ENCODE results near the gene EXOC3.
A peak's percentile ranks its signal among the peaks of the same experiment; 100 is the strongest.
"Not testable (repeated sequence)": the region's sequence is repeated elsewhere in the genome, so short reads cannot be mapped to it uniquely, and the experiment has no call there.

EXOC3 gene

DNA sequence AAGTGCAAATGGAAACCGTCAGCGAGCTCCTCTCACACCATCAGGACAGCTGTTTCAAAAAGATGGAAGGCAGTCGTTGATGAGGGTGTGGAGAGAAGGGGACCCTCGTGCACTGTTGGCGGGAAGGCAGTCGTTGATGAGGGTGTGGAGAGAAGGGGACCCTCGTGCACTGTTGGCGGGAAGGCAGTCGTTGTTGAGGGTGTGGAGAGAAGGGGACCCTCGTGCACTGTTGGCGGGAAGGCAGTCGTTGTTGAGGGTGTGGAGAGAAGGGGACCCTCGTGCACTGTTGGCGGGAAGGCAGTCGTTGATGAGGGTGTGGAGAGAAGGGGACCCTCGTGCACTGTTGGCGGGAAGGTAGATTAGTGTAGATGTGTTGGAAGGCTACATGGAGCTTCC is 40.8 kb upstream of the EXOC3 start:
- not testable (repeated sequence) for H3K9me3 ChIP-seq (ENCODE audit: control insufficient read depth, insufficient read depth, low read length); H3K36me3 ChIP-seq (ENCODE audit: insufficient read depth, low read length); H3K4me1 ChIP-seq (ENCODE audit: insufficient read depth, low read length); H3K9ac ChIP-seq (ENCODE audit: low read depth, low read length)

DNA sequence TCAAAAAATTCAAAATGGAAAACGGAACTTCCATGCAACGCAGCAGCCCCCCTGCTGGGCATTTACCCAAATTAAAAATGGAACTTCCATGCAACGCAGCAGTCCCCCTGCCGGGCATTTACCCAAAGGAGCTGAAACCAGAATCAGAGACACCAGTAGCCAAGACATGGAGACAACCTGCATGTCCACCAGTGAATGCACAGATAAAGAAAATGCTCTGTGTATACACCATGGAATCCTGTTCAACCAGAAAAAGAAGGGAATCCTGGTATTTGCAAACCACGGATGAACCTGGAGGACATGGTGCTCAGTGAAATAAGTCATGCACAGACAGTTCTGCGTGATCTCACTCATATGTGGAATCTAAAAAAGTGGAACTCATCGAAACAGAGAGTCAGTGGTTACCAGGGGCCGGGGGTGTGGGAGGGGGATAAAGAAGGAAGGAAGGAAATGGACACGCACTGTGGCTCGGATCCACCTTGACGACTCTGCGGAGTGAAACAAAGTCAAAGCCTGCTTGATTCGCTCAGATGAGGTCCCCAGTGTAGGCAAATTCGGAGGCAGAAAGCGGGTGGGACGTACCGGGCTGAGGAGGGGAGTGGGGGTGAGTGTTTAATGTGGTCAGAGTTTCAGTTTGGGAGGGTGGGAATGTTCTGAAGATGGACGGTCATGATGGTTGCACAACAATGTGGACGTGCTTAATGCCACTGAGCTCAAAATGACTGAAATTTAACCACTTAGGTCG is 40.2 kb upstream of the EXOC3 start:
- Histone ChIP-seq H3K36me3 (ENCODE audit: insufficient read depth, low read length) (no peaks in the 10 kb centered on the region), H3K4me1 (ENCODE audit: insufficient read depth, low read length) (peaks cover 6% of the 10 kb centered on the region; the same call in 1 of the 2 replicates), H3K9ac (ENCODE audit: low read depth, low read length) (no peak overlapping the region), H3K9me3 (ENCODE audit: control insufficient read depth, insufficient read depth, low read length) (no peaks in the 10 kb centered on the region)

DNA sequence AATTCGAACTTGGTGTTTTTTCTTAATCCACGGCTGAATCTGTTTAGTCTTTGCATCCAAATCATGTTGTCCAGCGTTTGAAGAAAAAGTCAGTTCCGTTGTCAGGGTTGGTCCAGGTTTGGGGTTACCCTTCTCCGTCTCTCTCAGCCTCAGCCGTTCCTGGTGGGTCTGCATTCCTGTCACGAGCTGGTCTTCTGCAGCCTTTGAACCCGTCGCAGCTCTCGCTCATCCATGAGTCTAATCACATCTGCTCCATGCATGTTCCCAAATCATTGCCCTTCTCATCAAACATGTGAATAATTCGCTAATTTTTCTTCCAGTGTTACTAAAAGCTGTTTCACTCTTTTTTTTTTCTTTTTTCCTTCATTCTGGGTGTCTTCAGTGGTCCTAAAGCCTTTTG is 39.0 kb upstream of the EXOC3 start:
- Histone ChIP-seq H3K4me1 (ENCODE audit: insufficient read depth, low read length) (peaks cover 6% of the 10 kb centered on the region; the same call in 1 of the 2 replicates), H3K9ac (ENCODE audit: low read depth, low read length) (no peak overlapping the region), H3K36me3 (ENCODE audit: insufficient read depth, low read length) (no peaks in the 10 kb centered on the region), H3K9me3 (ENCODE audit: control insufficient read depth, insufficient read depth, low read length) (no peaks in the 10 kb centered on the region)

DNA sequence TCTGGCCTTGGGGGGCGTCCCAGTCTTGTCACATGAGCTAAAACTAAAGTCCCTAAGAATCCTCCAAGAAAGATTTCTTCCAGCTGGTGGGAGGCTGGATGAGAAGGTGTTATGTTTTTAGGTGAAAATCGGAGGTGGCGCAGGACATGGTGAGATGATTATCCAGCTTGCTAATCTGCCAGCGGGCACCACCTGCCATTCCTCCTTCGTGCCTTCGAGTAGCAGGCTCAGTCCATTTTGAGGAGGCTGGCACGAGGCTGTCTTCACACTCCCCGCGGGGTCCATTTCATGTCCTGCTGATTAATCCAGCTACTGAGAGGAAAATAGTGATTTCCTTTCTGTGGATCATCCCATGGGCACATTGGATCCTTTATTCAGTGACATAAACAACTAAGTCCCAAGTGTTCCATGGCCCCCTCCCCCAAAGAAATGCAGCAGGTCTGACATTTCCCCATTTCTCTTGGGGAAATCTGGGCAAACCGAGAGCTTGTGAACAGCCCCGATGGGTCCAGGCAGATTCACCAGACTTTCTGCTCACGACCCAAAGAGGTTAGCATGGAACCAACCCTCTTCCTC is 38.2 kb upstream of the EXOC3 start:
- Histone ChIP-seq H3K9me3 (ENCODE audit: control insufficient read depth, insufficient read depth, low read length) (no peaks in the 10 kb centered on the region), H3K4me1 (ENCODE audit: insufficient read depth, low read length) (peaks cover 5% of the 10 kb centered on the region; the same call in 1 of the 2 replicates)

DNA sequence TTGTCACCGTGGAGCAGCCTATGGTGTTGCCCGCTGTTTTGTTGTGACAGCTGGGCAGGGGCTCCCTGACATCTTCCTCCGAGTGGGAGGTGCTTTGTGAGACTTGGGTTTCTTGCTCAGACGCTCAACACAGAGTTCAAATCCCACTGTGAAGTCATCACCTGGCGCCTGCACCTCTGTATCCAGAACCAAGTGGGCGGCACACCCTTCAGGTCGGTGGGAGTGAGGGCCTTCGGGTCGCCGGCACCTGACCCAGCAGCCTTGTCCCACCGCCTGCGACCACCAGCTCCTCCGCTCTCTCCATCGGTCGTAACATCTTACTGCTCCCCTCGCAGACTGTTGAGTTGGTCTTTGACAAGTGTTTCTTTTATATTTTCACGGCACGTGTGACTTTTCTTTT is 37.6 kb upstream of the EXOC3 start:
- Histone ChIP-seq H3K9me3 (ENCODE audit: control insufficient read depth, insufficient read depth, low read length) (no peaks in the 10 kb centered on the region), H3K36me3 (ENCODE audit: insufficient read depth, low read length) (no peaks in the 10 kb centered on the region), H3K4me1 (ENCODE audit: insufficient read depth, low read length) (no peaks in the 10 kb centered on the region), H3K9ac (ENCODE audit: low read depth, low read length) (no peak overlapping the region)

More for the DNA sequence above, 38.2 kb upstream of the EXOC3 start:
- Histone ChIP-seq H3K9ac (ENCODE audit: low read depth, low read length) (no peak overlapping the region), H3K36me3 (ENCODE audit: insufficient read depth, low read length) (no peaks in the 10 kb centered on the region)

DNA sequence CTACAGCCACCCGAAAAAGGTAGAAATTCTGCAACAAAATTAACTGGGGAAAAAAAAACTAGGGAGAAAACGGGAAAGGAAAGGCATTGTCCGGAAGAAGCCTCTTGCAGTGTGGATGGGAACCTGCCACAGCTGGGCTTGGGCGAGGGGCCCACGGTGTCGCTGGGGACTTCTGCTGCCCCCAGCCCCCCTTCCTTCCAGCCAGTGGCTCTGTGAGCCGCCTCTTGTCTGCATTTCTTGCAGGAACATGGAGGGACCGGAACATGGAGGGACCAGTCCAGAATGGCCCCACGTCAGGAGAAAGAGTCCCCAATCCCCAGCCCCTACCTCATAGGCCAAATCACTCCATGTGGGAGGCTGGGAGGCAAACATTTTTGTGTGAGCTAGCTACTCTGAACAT is 36.9 kb upstream of the EXOC3 start:
- Histone ChIP-seq H3K36me3 (ENCODE audit: insufficient read depth, low read length) (no peaks in the 10 kb centered on the region), H3K4me1 (ENCODE audit: insufficient read depth, low read length) (no peaks in the 10 kb centered on the region), H3K9me3 (ENCODE audit: control insufficient read depth, insufficient read depth, low read length) (no peaks in the 10 kb centered on the region), H3K9ac (ENCODE audit: low read depth, low read length) (no peak overlapping the region)

DNA sequence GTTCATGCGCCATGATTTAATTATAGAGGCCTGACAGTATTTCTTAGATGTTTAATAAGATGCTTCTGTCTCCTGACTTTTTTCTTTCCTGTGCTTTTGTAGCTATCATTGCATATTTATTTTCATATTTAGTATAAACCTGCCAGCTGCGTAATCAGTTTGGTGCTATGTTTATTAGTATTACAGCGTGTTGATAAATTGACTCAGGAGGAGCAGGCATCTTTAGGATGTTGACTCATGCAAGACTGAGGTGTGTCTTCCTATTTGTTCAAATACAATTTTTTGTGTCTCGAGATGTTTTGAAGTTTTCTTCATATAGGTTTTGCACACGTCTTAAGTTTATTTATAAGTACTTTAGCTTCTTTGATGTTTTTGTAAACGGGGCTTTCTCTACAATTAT is 35.9 kb upstream of the EXOC3 start:
- no peaks in the 10 kb centered on the region for H3K4me1 ChIP-seq (ENCODE audit: insufficient read depth, low read length)
- H3K36me3 ChIP-seq (ENCODE audit: insufficient read depth, low read length), result no peaks in the 10 kb centered on the region
- no peak overlapping the region for H3K9ac ChIP-seq (ENCODE audit: low read depth, low read length)
- H3K9me3 ChIP-seq (ENCODE audit: control insufficient read depth, insufficient read depth, low read length), result no peaks in the 10 kb centered on the region

DNA sequence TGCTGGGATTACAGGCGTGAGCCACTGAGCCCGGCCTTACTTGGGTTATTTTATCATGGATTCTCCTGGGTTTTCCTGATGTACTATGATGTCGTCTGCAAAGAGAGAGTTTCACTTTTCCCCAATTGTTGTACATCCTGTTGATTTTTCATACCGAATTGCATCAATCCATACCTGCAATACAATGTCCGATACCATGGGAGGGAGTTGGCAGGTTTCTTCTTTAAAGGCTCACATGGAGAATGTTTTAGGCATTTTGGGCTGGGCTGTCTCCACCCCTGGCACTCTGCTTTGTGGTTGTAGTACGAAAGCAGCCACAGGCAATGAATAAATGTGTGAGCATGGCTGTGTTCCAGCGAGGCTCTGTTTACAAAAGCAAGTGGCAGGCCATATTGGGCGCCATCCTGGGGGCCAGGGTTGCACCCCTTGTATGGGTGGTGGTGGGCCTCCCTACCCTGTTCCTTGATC is 35.1 kb upstream of the EXOC3 start:
- H3K9ac ChIP-seq (ENCODE audit: low read depth, low read length), result no peak overlapping the region
- H3K4me1 ChIP-seq (ENCODE audit: insufficient read depth, low read length), result no peaks in the 10 kb centered on the region

DNA sequence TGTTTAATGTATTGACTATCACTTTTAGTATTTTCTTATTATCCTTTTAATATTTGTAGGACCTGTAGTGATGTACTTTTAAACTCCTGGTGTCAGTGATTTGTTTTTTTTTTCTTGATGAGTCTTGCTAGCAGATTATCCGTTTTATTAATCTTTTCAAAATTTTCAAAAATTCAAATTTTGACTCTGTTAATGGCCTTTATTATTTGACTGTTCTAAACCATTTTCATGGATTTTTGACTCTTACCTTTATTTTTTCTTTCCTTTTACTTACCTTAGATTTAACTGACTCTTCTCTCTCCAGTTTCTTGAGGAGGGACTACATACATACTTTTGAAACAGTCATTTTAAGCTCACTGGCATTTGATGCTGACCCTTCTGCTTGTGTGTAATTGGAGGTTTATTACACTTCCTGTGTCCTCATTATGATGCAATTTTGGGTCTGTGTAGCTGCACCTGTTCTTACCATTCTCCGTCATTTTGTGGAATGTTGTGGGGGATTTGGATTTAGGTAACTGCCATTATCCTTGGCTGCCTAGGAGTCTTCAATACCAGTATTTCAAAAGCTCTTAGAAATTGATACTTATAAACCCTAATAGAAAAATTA is 32.0 kb upstream of the EXOC3 start:
- H3K9ac ChIP-seq (ENCODE audit: low read depth, low read length), result no peak overlapping the region
- no peaks in the 10 kb centered on the region for H3K9me3 ChIP-seq (ENCODE audit: control insufficient read depth, insufficient read depth, low read length)
- H3K36me3 ChIP-seq (ENCODE audit: insufficient read depth, low read length), result no peaks in the 10 kb centered on the region
- H3K4me1 ChIP-seq (ENCODE audit: insufficient read depth, low read length), result peaks cover 16% of the 10 kb centered on the region; the same call in 1 of the 2 replicates

More for the DNA sequence above, 35.1 kb upstream of the EXOC3 start:
- no peaks in the 10 kb centered on the region for H3K9me3 ChIP-seq (ENCODE audit: control insufficient read depth, insufficient read depth, low read length)
- H3K36me3 ChIP-seq (ENCODE audit: insufficient read depth, low read length), result no peaks in the 10 kb centered on the region

DNA sequence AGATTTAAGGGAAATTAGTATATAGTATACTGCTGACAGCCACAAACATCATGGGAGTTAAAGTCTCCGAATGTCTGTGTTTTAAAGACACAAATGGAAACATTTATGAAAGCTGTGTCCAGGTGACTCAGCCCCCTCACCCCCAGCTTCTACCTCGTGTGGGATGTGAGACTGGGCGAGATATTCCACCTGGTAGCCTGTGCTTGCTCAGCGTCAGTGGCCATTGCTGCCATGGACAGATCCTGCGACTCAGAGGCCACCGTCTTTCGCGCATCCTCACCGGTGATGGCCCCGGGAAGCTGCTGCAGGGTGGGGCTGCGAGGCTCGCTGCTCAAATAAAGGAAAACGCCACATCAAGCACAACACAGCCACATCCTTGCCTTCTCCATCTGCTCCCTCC is 31.2 kb upstream of the EXOC3 start:
- Histone ChIP-seq H3K4me1 (ENCODE audit: insufficient read depth, low read length) (peaks cover 17% of the 10 kb centered on the region; the same call in 1 of the 2 replicates), H3K9me3 (ENCODE audit: control insufficient read depth, insufficient read depth, low read length) (no peaks in the 10 kb centered on the region), H3K9ac (ENCODE audit: low read depth, low read length) (no peak overlapping the region), H3K36me3 (ENCODE audit: insufficient read depth, low read length) (no peaks in the 10 kb centered on the region)

DNA sequence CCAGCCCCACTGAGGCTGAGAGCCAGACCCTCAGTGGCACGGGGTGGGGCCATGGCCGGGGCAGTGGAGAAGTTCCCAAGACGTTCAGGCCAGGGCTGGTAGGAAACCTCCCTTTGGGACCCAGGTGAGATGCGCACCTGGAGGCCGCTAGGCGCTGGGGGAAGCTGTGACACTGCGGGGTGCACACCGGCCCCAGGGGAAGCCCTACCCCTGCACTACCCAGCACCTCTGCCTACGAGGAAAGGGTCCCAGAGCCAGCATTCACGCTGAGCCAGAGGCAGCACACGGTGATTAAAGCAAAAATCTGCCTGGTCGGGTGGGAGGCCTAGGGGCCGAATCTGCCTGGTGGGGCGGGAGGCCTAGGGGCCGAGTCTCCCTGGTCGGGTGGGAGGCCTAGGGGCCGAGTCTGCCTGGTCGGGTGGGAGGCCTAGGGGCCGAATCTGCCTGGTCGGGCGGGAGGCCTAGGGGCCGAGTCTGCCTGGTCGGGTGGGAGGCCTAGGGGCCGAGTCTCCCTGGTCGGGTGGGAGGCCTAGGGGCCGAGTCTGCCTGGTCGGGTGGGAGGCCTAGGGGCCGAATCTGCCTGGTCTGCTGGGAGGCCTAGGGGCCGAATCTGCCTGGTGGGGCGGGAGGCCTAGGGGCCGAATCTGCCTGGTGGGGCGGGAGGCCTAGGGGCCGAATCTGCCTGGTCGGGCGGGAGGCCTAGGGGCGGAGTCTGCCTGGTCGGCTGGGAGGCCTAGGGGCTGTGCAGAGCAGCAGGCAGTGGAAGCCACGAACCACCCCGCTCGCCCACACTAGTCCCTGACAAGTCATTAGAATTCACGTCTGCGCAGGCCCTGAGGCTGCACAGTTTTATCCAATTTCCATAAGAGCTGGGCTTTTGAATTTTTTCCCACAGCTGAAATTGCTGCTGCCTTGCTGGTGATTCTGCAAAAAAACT is 27.7 kb upstream of the EXOC3 start:
- H3K9ac ChIP-seq (ENCODE audit: low read depth, low read length), result peak overlapping the region; percentile 32
- not testable (repeated sequence) for H3K36me3 ChIP-seq (ENCODE audit: insufficient read depth, low read length); H3K9me3 ChIP-seq (ENCODE audit: control insufficient read depth, insufficient read depth, low read length)
- H3K4me1 ChIP-seq (ENCODE audit: insufficient read depth, low read length), result peaks cover 17% of the 10 kb centered on the region; the same call in 1 of the 2 replicates

DNA sequence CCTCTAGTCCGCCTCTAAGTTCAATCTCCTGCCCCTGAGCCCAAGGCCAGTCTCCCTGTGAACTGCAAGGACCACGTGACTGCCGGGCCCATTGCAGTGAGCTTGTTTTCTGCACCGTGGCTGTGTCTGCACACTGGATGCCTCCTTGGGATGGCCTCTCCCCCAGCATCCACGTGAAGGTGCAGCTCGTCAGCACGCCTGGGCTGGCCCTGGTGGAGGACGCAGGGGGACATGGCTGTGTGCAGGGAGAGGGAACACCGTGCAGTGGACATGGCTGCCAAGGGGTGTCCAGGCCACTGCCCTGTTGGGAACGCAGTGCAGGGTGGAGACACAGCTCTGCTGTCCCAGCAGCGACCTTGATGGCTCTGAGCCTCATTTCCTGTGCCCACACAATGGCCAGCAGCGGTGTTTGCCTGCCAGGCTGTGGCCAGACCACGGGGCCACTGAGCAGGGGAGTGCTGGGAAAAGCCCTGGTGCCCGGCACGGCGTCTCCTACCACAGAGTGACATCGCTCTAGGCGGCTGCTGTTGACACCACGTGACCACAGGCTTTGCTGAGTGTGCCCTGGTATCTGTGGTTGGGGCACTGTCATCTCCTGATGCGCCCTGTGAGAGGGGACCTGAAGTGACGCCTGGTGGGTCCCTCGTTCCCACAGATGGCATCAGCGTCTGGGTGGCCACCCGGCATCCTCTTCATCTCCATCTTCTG is 26.9 kb upstream of the EXOC3 start:
- H3K36me3 ChIP-seq (ENCODE audit: insufficient read depth, low read length), result no peaks in the 10 kb centered on the region
- H3K9ac ChIP-seq (ENCODE audit: low read depth, low read length), result no peak overlapping the region
- H3K4me1 ChIP-seq (ENCODE audit: insufficient read depth, low read length), result peaks cover 17% of the 10 kb centered on the region; the same call in 1 of the 2 replicates
- H3K9me3 ChIP-seq (ENCODE audit: control insufficient read depth, insufficient read depth, low read length), result no peaks in the 10 kb centered on the region

DNA sequence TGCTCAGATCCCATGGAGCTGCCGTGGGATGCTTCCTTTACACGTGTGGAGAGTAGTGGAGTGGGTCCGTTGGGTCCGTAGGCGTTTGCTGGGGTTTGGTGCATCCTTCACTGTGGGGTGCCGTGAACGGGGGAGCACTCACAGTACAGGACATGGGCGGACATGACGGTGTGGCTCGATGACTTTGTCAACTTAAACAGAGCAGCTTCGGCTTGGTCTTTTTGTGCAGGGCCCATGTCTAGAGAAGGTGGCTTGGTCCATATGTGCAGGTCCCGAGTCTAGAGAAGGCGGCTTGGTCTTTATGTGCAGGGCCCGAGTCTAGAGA is 26.4 kb upstream of the EXOC3 start:
- no peaks in the 10 kb centered on the region for H3K9me3 ChIP-seq (ENCODE audit: control insufficient read depth, insufficient read depth, low read length)
- H3K9ac ChIP-seq (ENCODE audit: low read depth, low read length), result no peak overlapping the region
- no peaks in the 10 kb centered on the region for H3K36me3 ChIP-seq (ENCODE audit: insufficient read depth, low read length)
- peaks cover 17% of the 10 kb centered on the region; the same call in 1 of the 2 replicates for H3K4me1 ChIP-seq (ENCODE audit: insufficient read depth, low read length)
